GM23338 (cell line): Measurements from ENCODE around the gene ENC1. TPM values are rescaled to one million over a fixed set of nuclear protein-coding genes. Genes with fewer than 3 reads are reported as not detected.

Experiments used
- ATAC-seq: fragments of 200-7000 bp; cut with Tn5 transposase; 3 replicates; pipeline ENCODE4 v1.9.1; 2020
- DNase-seq: peaks from one replicate; pipeline ENCODE4 v3.0.0-alpha.2; 2015; ENCODE audit warnings: low spot score
- H2AFZ ChIP-seq: fragments of 200-600 bp; sonication (generic); 2 replicates; pipeline ENCODE4 v1.8.0; 2016; ENCODE audit warnings: antibody characterized with exemption, mild to moderate bottlenecking, moderate library complexity
- H3F3A ChIP-seq: fragments of 200-600 bp; sonication (generic); replicated peaks from 2 replicates; pipeline ENCODE4 v1.8.0; 2017; ENCODE audit warnings: antibody characterized with exemption, mixed run types, low read depth
- H3K27ac ChIP-seq: fragments of 200-600 bp; sonication (generic); 2 replicates; pipeline ENCODE4 v1.6.1; 2016; ENCODE audit warnings: low read depth
- H3K27me3 ChIP-seq: fragments of 200-600 bp; sonication (generic); 2 replicates; pipeline ENCODE4 v1.8.0; 2016; ENCODE audit warnings: mild to moderate bottlenecking, mixed run types, moderate library complexity; ENCODE audit not compliant: insufficient read depth
- H3K36me3 ChIP-seq: fragments of 200-600 bp; sonication (generic); 2 replicates; pipeline ENCODE4 v1.8.0; 2016; ENCODE audit warnings: mild to moderate bottlenecking; ENCODE audit not compliant: insufficient read depth
- H3K4me1 ChIP-seq: fragments of 200-600 bp; sonication (generic); 2 replicates; pipeline ENCODE4 v1.8.0; 2016; ENCODE audit warnings: mild to moderate bottlenecking, moderate library complexity; ENCODE audit not compliant: insufficient read depth
- H3K4me2 ChIP-seq: fragments of 200-600 bp; sonication (generic); 2 replicates; pipeline ENCODE4 v1.7.1; 2017; ENCODE audit warnings: mixed run types
- H3K4me3 ChIP-seq: fragments of 200-600 bp; sonication (generic); 2 replicates; pipeline ENCODE4 v1.6.1; 2016; ENCODE audit warnings: mixed run types
- H3K79me2 ChIP-seq: fragments of 200-600 bp; sonication (generic); replicated peaks from 2 replicates; pipeline ENCODE4 v1.8.0; 2017; ENCODE audit warnings: mild to moderate bottlenecking; ENCODE audit not compliant: insufficient read depth
- H3K9me2 ChIP-seq: fragments of 200-600 bp; sonication (generic); 2 replicates; pipeline ENCODE4 v1.8.0; 2017; ENCODE audit not compliant: insufficient read depth
- H4K20me1 ChIP-seq: fragments of 200-600 bp; sonication (generic); replicated peaks from 2 replicates; pipeline ENCODE4 v1.8.0; 2017; ENCODE audit warnings: mild to moderate bottlenecking; ENCODE audit not compliant: insufficient read depth
- H3K27ac Mint-ChIP-seq: 2 replicates; pipeline ENCODE4 v1.8.0; 2020; ENCODE audit warnings: inconsistent platforms, mild to moderate bottlenecking, moderate library complexity, mixed read lengths
- H3K27me3 Mint-ChIP-seq: 3 replicates; pipeline ENCODE4 v1.8.0; 2022; ENCODE audit warnings: low read depth, mild to moderate bottlenecking, moderate library complexity, mixed read lengths, inconsistent platforms; ENCODE audit not compliant: insufficient read depth, poor library complexity
- H3K36me3 Mint-ChIP-seq: 3 replicates; pipeline ENCODE4 v1.8.0; 2021; ENCODE audit warnings: low read depth, mild to moderate bottlenecking, inconsistent platforms, moderate library complexity, mixed read lengths
- H3K4me1 Mint-ChIP-seq: 3 replicates; pipeline ENCODE4 v1.8.0; 2020; ENCODE audit warnings: mild to moderate bottlenecking, inconsistent platforms, mixed read lengths
- H3K4me3 Mint-ChIP-seq: 3 replicates; pipeline ENCODE4 v1.8.0; 2021; ENCODE audit warnings: moderate library complexity, mild to moderate bottlenecking, inconsistent platforms, mixed read lengths
- H3K9me3 Mint-ChIP-seq: 3 replicates; pipeline ENCODE4 v1.8.0; 2020; ENCODE audit warnings: moderate library complexity, mild to moderate bottlenecking, inconsistent platforms, mixed read lengths
- CREB1 ChIP-seq: fragments of 250-450 bp; sonication (Bioruptor Pico); IDR thresholded peaks from 2 replicates; pipeline ENCODE4 v1.5.0; 2020; ENCODE audit warnings: low read depth, mild to moderate bottlenecking, moderate library complexity
- EZH2 ChIP-seq: fragments of 200-600 bp; sonication (generic); IDR thresholded peaks from one replicate; pipeline ENCODE4 v1.8.0; 2017; ENCODE audit warnings: antibody characterized with exemption, mild to moderate bottlenecking, low read depth; ENCODE audit not compliant: unreplicated experiment
- EZH2phosphoT487 ChIP-seq: fragments of 200-600 bp; sonication (generic); IDR thresholded peaks from one replicate; pipeline ENCODE4 v1.8.1; 2018; ENCODE audit warnings: antibody characterized with exemption; ENCODE audit not compliant: unreplicated experiment
- JUNB ChIP-seq: IDR thresholded peaks from one replicate; pipeline ENCODE4 v1.6.1; 2016; ENCODE audit warnings: antibody characterized with exemption; ENCODE audit not compliant: unreplicated experiment
- NANOG ChIP-seq: IDR thresholded peaks from 2 replicates; pipeline ENCODE4 v1.6.1; 2016; ENCODE audit warnings: antibody characterized with exemption, borderline replicate concordance
- POLR2AphosphoS5 ChIP-seq: IDR thresholded peaks from 2 replicates; pipeline ENCODE4 v1.6.1; 2016; ENCODE audit warnings: antibody characterized with exemption, low read depth
- STAT1 ChIP-seq: IDR thresholded peaks from one replicate; pipeline ENCODE4 v1.6.1; 2016; ENCODE audit warnings: antibody characterized with exemption; ENCODE audit not compliant: unreplicated experiment
- ZNF114 ChIP-seq: fragments of 250-450 bp; sonication (Bioruptor Pico); IDR thresholded peaks from 2 replicates; pipeline ENCODE4 v1.5.0; 2020; ENCODE audit warnings: mild to moderate bottlenecking, moderate library complexity
- ZNF331 ChIP-seq: fragments of 250-450 bp; sonication (Bioruptor Pico); IDR thresholded peaks from 2 replicates; pipeline ENCODE4 v1.5.0; 2020; ENCODE audit warnings: low read depth, mild to moderate bottlenecking, moderate library complexity
- polyA plus RNA-seq: library from polyadenylated mRNA; unstranded; fragments of >200 nt; fragmentation: Nextera tagmentation; extraction: Ambion mirVana; gene quantifications from 2 replicates; pipeline ENCODE4 v1.2.1, GENCODE V29; 2016
- total RNA-seq: library from RNA; depleted of rRNA; stranded (reverse); fragments of >200 nt; shearing (Covaris generic); gene quantifications from 2 replicates; pipeline ENCODE4 v1.2.3, GENCODE V29; 2014
- TF ChIP-seq, protein P1 (sequence below), 2 experiments: fragments of 200-600 bp in 1 of 2; sonication (generic) in 1 of 2; conservative IDR thresholded peaks; 2 replicates each; pipeline versions ENCODE4 v1.5.1 to v1.6.1; 2016 to 2017; ENCODE audit warnings: antibody characterized with exemption in 2 of 2, low read depth in 2 of 2, mild to moderate bottlenecking in 2 of 2, moderate library complexity in 1 of 2
- TF ChIP-seq, protein P2 (sequence below): IDR thresholded peaks from one replicate; pipeline ENCODE4 v1.6.1; 2018; ENCODE audit warnings: antibody characterized with exemption; ENCODE audit not compliant: unreplicated experiment
- TF ChIP-seq, protein P3 (sequence below): fragments of 250-450 bp; sonication (Bioruptor Pico); IDR thresholded peaks from 2 replicates; pipeline ENCODE4 v1.5.0; 2020; ENCODE audit warnings: mild to moderate bottlenecking, moderate library complexity
- TF ChIP-seq, protein P4 (sequence below): IDR thresholded peaks from 2 replicates; pipeline ENCODE4 v1.6.1; 2016; ENCODE audit warnings: antibody characterized with exemption

ENC1 gene
- total and polyA plus RNA-seq, 2 experiments from 2014 or later, result 8.2 to 27.9 TPM

GRCh38 chr5:74623748-74624408 is 16.6 kb downstream of the ENC1 start:
- H3K27ac Mint-ChIP-seq, result no peak overlapping the region
- H3K4me2 ChIP-seq, result no peak overlapping the region
- H3K27me3 Mint-ChIP-seq, result peaks cover 8% of the 10 kb centered on the region
- H4K20me1 ChIP-seq, result no peaks in the 10 kb centered on the region
- H3K9me2 ChIP-seq, result no peaks in the 10 kb centered on the region; the same call in 1 of the 2 replicates
- no peaks in the 10 kb centered on the region for H3F3A ChIP-seq
- no peaks in the 10 kb centered on the region for H3K79me2 ChIP-seq
- H3K4me1 ChIP-seq, result peaks cover 30% of the 10 kb centered on the region
- TF ChIP-seq EZH2phosphoT487 (no peak), POLR2AphosphoS5 (no peak), CREB1 (CRISPR knock-in tag) (no peak), STAT1 (no peak), ZNF331 (no peak), NANOG (no peak), JUNB (no peak), EZH2 (no peak), ZNF114 (CRISPR knock-in tag) (no peak)
- TF ChIP-seq, protein P1, sequence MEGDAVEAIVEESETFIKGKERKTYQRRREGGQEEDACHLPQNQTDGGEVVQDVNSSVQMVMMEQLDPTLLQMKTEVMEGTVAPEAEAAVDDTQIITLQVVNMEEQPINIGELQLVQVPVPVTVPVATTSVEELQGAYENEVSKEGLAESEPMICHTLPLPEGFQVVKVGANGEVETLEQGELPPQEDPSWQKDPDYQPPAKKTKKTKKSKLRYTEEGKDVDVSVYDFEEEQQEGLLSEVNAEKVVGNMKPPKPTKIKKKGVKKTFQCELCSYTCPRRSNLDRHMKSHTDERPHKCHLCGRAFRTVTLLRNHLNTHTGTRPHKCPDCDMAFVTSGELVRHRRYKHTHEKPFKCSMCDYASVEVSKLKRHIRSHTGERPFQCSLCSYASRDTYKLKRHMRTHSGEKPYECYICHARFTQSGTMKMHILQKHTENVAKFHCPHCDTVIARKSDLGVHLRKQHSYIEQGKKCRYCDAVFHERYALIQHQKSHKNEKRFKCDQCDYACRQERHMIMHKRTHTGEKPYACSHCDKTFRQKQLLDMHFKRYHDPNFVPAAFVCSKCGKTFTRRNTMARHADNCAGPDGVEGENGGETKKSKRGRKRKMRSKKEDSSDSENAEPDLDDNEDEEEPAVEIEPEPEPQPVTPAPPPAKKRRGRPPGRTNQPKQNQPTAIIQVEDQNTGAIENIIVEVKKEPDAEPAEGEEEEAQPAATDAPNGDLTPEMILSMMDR (conservative IDR thresholded peaks at IDR 0.05; ENCODE audit: low read depth in 2 of 2), result no peak
- TF ChIP-seq, protein P2, sequence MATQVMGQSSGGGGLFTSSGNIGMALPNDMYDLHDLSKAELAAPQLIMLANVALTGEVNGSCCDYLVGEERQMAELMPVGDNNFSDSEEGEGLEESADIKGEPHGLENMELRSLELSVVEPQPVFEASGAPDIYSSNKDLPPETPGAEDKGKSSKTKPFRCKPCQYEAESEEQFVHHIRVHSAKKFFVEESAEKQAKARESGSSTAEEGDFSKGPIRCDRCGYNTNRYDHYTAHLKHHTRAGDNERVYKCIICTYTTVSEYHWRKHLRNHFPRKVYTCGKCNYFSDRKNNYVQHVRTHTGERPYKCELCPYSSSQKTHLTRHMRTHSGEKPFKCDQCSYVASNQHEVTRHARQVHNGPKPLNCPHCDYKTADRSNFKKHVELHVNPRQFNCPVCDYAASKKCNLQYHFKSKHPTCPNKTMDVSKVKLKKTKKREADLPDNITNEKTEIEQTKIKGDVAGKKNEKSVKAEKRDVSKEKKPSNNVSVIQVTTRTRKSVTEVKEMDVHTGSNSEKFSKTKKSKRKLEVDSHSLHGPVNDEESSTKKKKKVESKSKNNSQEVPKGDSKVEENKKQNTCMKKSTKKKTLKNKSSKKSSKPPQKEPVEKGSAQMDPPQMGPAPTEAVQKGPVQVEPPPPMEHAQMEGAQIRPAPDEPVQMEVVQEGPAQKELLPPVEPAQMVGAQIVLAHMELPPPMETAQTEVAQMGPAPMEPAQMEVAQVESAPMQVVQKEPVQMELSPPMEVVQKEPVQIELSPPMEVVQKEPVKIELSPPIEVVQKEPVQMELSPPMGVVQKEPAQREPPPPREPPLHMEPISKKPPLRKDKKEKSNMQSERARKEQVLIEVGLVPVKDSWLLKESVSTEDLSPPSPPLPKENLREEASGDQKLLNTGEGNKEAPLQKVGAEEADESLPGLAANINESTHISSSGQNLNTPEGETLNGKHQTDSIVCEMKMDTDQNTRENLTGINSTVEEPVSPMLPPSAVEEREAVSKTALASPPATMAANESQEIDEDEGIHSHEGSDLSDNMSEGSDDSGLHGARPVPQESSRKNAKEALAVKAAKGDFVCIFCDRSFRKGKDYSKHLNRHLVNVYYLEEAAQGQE, result no peak
- TF ChIP-seq, protein P3, sequence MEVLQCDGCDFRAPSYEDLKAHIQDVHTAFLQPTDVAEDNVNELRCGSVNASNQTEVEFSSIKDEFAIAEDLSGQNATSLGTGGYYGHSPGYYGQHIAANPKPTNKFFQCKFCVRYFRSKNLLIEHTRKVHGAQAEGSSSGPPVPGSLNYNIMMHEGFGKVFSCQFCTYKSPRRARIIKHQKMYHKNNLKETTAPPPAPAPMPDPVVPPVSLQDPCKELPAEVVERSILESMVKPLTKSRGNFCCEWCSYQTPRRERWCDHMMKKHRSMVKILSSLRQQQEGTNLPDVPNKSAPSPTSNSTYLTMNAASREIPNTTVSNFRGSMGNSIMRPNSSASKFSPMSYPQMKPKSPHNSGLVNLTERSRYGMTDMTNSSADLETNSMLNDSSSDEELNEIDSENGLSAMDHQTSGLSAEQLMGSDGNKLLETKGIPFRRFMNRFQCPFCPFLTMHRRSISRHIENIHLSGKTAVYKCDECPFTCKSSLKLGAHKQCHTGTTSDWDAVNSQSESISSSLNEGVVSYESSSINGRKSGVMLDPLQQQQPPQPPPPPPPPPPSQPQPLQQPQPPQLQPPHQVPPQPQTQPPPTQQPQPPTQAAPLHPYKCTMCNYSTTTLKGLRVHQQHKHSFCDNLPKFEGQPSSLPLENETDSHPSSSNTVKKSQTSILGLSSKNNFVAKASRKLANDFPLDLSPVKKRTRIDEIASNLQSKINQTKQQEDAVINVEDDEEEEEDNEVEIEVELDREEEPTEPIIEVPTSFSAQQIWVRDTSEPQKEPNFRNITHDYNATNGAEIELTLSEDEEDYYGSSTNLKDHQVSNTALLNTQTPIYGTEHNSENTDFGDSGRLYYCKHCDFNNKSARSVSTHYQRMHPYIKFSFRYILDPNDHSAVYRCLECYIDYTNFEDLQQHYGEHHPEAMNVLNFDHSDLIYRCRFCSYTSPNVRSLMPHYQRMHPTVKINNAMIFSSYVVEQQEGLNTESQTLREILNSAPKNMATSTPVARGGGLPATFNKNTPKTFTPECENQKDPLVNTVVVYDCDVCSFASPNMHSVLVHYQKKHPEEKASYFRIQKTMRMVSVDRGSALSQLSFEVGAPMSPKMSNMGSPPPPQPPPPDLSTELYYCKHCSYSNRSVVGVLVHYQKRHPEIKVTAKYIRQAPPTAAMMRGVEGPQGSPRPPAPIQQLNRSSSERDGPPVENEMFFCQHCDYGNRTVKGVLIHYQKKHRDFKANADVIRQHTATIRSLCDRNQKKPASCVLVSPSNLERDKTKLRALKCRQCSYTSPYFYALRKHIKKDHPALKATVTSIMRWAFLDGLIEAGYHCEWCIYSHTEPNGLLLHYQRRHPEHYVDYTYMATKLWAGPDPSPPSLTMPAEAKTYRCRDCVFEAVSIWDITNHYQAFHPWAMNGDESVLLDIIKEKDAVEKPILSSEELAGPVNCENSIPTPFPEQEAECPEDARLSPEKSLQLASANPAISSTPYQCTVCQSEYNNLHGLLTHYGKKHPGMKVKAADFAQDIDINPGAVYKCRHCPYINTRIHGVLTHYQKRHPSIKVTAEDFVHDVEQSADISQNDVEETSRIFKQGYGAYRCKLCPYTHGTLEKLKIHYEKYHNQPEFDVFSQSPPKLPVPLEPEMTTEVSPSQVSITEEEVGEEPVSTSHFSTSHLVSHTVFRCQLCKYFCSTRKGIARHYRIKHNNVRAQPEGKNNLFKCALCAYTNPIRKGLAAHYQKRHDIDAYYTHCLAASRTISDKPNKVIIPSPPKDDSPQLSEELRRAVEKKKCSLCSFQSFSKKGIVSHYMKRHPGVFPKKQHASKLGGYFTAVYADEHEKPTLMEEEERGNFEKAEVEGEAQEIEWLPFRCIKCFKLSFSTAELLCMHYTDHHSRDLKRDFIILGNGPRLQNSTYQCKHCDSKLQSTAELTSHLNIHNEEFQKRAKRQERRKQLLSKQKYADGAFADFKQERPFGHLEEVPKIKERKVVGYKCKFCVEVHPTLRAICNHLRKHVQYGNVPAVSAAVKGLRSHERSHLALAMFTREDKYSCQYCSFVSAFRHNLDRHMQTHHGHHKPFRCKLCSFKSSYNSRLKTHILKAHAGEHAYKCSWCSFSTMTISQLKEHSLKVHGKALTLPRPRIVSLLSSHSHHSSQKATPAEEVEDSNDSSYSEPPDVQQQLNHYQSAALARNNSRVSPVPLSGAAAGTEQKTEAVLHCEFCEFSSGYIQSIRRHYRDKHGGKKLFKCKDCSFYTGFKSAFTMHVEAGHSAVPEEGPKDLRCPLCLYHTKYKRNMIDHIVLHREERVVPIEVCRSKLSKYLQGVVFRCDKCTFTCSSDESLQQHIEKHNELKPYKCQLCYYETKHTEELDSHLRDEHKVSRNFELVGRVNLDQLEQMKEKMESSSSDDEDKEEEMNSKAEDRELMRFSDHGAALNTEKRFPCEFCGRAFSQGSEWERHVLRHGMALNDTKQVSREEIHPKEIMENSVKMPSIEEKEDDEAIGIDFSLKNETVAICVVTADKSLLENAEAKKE (CRISPR knock-in tag), result no peak
- TF ChIP-seq, protein P4, sequence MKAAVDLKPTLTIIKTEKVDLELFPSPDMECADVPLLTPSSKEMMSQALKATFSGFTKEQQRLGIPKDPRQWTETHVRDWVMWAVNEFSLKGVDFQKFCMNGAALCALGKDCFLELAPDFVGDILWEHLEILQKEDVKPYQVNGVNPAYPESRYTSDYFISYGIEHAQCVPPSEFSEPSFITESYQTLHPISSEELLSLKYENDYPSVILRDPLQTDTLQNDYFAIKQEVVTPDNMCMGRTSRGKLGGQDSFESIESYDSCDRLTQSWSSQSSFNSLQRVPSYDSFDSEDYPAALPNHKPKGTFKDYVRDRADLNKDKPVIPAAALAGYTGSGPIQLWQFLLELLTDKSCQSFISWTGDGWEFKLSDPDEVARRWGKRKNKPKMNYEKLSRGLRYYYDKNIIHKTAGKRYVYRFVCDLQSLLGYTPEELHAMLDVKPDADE, result no peak
- H3K9me3 Mint-ChIP-seq, result peaks cover 7% of the 10 kb centered on the region; the same call in 2 of the 3 replicates
- no peak overlapping the region for H2AFZ ChIP-seq
- DNase-seq (no peak), ATAC-seq (no peak)
- H3K4me3 Mint-ChIP-seq, result no peak overlapping the region
- H3K36me3 ChIP-seq, result no peaks in the 10 kb centered on the region
- H3K4me3 ChIP-seq, result no peak overlapping the region
- H3K4me1 Mint-ChIP-seq, result peaks cover 49% of the 10 kb centered on the region
- H3K27me3 ChIP-seq, result no peaks in the 10 kb centered on the region
- no peaks in the 10 kb centered on the region for H3K36me3 Mint-ChIP-seq
- H3K27ac ChIP-seq, result no peak overlapping the region
